GM21367 (cell line): ENCODE results near the gene PACRG.

ENCODE experiments used
- ATAC-seq: cut with Tn5 transposase; IDR thresholded peaks from one replicate; pipeline ENCODE4 v1.9.1; 2021; ENCODE audit not compliant: unreplicated experiment

Gene PACRG

DNA sequence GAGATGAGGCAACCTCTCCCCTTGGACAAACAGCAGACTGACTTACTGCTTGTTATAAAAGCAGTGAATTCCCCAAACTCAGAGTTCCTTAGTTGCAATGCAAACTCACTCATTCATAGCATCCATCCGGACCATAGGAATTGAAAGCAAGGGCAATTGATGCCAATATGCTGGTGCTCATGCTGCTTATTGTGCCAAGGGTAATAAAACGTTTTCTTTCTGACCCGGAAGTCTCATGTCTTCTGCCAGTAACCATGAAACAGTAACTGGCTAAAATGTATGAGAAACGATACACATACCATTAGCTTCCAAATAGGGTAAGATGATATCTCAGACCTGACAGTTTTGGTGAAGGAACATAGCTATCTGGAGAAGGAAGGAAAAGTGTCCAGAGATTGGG is 18.3 kb upstream of the PACRG start:
- no peak for ATAC-seq

DNA sequence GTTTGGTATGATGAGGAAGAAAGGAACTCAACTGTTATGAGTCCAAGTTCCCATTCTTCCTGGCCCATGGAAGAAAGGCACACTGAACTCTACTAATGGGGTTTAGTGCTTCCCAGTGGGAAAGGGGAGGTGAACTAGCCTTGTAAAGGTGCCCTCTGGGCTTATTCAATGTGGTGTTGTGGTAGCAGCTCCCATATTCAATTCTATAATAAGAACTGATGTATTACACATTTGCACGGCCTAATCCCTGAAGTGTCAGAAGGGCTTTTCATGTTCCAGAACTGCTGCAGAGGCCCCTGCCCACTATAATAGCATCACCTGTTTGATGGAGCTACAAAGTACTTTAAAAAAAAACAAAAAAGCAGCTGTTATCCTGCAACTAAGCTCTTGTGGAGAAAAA is 17.4 kb upstream of the PACRG start:
- no peak for ATAC-seq

DNA sequence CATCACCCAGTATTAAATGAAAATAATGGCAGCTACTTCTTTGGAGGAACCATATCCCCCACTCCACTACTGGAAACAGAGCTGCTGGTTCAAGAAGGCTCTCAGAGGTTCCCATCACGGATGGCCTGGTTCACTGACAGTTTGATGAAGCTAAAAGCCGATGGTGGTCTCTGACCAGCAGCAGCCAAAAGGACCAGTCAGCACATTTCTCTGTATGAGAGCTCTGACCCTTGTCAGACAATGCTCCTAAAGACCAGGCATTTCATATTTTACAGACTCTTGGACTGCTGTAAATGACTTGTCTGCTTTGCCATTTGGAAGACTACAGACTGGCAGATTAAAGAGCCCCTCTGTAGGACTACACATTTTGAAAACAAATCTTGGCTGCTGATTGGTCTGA is 16.8 kb upstream of the PACRG start:
- ATAC-seq: no peak

DNA sequence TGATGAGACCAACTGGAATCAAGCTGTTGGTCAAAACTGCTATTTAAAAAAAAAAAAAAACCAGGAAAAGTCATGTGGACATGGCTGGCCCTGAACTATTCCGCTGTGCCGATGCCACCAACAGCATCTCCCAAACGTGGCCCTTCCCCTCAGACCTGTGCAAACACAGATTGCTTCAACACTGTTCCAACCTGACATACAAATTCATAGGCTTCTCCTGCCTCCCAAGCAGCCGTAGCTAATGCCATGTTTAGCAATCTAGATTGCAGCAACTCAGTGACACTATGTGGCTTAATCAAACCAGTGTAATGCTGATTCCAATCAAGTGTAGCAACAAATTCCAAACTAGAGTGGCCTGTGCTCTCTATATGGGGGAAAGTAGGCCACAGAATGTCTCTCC is 16.4 kb upstream of the PACRG start:
- no peak for ATAC-seq

DNA sequence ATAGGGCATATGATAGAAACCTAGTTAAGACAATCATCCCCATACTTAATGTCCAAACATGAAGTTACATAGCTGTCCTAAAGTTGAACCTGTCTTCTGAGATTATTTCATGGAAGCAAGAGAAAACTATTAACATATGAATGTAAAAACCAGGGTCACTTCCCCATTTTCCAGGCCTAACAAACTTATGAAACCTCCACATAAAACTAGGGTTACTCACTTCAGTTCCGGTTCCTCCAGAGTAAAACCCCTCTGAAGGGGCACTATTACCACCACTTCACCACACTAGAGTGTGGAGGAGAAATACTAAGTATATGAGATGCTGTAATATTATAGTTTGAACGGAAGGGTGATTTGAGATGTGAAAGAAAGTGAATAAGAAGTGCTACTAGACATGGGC is 15.1 kb upstream of the PACRG start:
- no peak for ATAC-seq

DNA sequence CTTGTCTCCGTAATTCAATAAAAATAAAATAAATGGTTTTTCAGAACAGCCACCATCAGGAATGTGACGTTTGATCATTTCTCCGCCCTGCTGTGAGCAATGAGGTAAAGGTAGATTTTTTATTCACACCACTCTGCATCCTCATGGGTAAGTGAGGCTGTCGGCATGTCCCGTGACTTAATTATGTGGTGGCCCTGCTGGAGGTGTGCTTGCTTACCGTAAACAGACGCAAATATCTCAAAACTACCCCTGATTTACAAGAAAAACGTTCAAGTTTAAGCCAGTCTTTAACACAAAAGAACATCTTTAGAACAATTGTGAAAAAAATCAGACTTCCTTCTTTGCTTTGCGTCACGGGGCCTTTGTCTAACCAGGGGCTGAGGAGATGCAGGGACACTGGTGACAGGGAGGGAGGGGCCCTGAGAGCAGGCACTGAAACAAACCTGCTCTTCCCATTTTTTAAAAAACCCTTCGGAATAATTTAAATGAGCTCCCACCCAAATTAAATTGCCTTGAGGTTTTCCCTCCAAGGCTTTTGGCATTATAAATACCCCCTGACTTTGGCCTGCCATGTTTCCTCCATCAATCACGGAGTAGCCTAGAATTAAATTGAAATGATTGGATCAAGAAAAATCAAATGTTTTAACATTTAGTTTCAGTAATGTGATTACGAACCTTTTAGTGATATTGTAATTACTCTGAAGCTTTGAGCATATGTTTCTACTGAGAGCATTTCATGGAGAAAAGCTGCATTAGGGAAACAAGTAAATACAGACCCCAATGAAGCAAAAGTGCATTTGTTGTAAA is 13.6 kb upstream of the PACRG start:
- no peak for ATAC-seq

DNA sequence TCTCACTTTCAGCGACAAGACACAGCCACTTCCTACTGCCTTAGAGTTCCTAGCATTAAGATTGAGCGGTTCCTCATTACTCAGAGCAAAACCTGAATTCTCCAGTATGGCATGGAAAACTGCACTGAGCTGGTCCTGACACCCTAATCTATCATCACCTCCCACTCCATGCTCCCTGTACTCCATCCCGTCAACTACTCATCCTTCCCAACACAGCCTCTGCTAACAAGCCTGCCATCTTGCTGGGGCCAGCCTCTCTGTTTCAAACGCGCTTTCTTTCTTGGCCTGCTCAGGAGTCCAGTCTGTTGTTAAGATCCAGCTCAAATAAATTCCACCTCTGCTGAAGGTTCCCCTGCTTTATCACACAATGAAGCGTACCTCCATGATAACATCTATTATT is 12.2 kb upstream of the PACRG start:
- no peak for ATAC-seq

DNA sequence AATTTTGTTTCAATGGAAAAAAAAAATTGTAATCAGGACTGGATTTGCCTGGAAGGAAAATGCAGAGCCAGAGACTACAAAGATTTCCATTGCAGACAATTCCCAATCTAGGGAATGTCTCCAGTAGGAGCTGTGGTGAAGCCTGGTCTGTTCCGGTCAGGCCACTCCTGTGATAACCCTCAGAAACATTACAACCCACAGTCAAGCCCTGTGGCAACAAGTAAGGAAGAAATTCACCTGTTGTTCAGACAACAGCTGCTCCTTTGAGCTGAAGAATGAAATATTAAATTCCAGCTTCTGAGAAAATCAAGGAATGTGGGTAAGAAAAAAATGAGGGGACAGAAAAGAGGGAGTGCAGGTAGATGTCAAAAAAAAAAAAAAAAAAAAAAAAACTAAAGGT is 8.2 kb upstream of the PACRG start:
- ATAC-seq: no peak

DNA sequence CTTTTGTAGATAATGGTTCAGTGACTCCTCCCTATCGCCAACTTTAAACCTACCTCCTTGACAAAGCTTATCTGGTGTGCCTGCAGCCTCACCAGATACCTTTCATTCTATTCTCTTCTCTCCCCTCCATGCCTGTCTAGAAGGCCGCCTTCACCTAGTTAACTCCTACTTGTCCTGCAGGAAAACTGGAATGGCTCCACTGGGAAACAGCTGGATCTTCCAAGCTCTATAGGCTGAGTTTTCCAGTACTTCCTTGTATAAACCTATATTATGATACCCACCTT is 6.4 kb upstream of the PACRG start:
- ATAC-seq: no peak

DNA sequence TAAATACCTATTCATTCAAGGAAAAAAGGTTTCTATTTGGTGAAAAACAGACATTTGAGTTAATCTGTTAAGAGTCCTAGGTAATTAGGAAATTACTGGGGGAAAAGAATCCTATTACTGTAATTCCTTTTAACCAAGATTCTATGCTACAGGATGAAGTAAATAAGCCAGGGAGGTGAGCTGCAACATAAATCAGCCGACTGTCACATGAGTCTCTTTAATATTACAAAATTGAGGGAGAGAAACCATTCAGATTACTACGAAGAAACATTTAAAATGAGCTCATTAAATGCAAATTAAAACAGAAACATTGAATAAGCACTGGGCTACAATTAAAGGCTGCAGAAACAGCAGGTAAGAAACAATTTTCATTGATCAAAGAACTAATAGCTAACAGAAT is 5.5 kb upstream of the PACRG start:
- ATAC-seq: no peak

DNA sequence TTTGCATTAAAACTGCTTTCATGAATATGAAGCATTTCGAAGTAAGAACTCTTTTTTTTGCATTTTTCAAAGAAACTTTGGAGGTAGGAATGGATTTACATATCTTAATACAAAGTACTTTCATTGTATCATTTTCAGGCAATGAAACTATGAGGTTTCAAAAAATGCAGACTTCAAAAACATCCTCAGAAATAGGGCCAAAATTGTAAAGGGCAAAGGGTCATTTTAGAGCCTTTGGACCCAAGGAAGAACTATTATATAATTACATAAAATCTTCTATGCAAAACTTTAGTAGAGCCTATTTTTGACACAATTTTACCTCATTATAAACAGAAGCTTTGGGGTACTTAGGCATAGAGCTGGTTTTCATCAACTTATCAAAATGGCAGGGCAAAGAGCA is 5.1 kb upstream of the PACRG start:
- no peak for ATAC-seq

DNA sequence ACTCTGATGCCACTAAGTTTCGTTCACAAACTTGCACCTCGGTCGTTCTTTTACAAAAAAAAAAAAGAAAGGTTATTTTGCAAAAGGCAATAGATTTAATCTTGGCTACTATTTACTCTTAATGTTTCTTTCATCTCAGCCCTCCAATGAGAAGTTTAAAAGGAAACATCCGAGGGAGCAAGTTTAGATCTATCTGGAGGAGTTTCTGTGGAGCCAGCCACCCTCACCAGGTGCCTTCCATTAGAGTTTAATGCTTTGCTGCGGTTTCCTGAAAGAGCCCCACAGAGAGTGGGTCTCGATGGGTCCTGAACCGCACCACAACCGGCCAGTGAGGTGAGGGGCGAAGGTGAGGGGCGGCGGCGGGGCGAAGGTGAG is 840 bp upstream of the PACRG start:
- no peak for ATAC-seq

DNA sequence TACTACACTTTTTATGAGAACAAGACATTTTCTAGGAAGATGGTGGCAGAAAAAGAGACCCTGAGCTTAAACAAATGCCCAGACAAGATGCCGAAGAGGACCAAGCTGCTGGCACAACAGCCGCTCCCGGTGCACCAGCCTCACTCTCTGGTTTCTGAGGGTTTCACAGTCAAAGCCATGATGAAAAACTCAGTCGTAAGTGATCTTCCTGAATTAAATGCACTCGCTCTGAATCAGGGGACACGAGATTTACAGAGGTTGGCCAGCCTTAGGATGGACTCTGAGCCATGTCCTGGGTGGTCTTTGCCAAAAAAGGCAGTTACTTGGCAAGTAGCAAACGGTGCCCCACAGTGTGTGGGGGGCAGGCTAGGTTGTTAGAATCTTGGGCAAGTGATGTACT is 423 bp downstream of the PACRG start:
- ATAC-seq: no peak

DNA sequence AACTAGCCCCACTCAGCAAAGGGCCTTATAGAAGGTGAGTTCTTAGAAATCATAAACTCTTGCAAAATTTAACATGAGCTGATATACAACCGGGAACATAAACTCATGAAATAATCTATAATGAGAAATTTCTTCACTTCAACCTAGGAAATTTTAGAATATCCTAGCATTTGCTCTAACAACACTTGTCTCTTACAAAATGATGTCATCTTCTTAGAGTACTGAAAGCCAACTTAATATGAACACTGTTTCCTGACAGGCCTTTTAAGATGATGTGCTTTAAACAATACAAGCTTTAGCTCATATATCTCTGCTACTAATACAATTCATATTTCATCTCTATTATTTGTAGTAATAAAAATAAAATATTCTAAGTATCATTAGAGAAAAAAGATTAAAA is 932 bp downstream of the PACRG start:
- no peak for ATAC-seq

DNA sequence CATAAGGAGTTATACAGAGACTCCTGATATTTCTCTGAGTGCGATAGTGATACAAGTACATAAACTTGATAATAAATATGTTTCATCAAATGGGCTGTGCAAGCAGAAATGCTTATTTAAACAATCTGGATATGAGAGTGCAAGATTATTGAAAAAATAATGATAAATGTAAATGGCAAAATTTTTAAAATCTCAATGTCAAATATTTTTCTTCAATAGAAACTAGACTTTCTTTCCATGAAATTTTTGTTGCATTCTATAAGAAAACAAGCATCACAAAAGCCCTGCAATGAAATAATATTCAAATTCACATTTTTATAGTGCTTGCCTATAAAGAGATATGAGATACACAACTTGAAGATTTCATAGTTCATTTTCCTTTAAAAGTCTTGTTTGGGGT is 2.7 kb downstream of the PACRG start:
- no peak for ATAC-seq

DNA sequence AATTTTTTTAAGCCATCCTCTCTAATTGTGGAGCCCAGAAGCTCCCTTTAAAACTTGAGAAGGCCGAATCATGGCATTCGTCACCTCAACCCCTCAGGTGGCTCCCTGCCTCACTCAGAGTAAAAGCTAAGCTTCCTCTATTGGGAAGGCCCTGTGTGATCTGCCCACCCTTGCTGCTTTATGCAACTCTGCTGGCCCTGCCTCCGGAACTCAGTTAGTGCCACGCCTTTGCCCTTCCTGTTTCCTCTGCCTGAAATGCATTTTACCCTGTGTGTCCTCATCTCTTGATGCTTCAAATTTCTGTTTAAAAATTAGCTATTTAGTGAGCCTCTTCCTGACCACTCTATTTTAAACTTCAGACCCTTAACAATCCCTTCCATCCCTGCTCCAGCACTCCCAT is 5.7 kb downstream of the PACRG start:
- no peak for ATAC-seq

DNA sequence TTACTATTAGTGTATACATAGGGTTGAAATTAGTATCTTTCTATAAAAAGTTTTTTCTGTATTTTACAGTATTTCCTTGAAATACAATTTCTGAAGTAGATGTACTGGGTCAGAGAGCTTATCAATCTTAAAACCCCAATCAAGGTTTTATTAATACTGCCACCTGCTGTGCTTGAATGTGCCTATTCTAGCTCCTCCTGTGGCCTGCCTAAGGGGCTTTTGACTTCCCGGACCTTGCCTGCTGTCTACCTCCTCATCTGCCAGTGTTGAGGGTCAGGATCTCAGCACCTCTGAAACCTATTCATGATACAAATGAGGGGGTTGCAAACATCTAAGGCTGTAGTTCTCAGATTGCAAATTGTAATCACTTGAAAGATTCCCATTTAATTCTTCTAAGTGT is 9.2 kb downstream of the PACRG start:
- ATAC-seq: no peak

DNA sequence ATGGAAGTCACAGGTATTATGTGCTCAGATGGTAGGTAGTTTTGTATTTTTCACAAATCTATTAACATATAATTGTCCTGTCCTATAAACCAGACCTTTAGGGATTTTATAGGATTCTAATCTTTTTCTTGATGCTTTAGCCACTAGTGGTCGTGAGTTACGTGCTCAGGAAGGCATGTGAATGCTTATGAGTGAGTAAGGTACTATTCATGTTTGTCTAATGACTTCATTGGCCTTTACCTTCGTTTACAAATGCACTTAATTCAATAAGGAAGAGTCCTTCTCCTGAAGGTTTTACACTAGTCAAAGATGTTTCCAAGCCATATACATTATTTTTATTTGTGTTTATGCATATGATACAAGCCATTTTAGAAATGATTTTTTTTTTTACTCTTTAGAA is 23.0 kb downstream of the PACRG start:
- no peak for ATAC-seq

DNA sequence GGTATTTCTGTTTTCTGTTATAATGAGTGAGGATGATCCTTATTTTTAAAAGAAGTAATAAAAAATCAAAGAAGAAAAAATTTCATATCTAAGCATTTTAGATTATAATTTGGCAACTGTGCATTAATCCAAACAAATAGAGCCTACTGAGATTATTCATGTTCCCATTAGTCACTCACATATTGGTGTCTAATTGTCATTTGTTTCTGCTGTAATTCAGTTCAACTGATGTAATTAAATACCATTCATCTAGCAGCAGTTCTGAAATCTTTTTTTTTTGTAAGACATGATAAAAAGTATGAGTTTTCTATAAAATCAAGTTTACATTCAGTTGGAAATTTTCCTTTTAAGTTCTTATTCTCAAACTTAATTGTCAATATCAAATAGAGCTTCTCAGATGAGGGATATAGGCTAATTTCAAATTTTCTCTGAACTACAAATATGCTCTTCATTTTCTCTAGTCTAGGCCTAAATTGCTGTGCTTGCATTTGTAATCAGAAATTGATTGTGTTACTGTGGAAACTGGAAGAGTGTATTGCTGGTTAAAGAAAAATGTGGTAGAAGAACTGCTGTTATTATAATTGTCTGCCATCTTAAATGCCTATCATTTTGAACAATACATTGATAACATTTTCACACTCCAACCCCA is 23.6 kb downstream of the PACRG start:
- ATAC-seq: no peak

DNA sequence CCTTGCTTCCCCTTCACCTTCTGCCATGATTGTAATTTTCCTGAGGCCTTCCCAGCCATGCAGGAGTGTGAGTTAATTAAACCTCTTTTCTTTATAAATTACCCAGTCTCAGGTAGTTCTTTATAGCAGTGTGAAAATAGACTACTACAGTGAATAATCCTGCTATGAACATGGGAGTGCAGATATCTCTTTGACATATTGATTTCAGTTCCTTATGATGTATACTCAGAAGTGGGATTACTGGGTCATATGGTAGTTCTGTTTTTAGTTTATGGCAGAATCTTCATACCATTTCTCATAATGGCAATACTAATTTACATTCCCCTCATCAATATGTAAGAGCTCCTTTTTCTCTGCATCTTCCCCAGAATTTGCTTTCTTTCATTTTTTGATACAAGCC is 26.0 kb downstream of the PACRG start:
- ATAC-seq: no peak

DNA sequence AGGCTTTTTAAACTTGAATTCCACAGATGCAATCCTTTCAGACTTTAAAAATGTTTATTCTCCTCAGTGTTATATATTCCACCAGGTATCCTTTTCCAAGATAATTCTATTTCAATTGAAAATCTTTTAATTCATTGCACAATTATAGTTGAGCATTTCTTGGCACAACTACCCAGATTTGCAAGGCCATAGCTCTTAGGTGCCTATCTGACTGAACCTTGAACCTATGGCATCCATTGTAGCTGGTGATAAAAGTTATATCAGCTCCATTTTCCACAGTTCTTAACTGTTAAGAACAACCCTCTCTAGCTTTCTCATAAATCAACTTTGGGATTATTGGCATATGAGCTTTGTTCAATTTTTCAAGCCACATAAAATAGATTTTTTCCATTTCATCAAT is 42.4 kb downstream of the PACRG start:
- no peak for ATAC-seq

DNA sequence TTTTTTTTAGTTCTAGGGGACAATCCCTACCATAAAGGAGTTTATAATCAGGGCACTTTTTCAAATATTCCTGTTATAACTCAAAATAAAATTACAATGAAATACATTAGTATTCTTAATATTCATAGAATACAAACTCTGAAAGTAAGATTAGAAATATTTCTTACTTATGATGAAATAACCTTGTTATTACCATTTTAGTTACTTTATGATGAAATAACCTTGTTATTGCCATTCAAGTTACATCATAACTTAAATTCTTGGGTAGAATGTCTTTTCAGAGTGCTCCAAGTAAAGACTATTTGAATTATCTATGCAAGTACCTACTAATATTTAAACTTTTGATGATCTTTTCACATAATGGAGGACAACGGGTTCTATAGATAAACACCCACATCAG is 43.2 kb downstream of the PACRG start:
- no peak for ATAC-seq

DNA sequence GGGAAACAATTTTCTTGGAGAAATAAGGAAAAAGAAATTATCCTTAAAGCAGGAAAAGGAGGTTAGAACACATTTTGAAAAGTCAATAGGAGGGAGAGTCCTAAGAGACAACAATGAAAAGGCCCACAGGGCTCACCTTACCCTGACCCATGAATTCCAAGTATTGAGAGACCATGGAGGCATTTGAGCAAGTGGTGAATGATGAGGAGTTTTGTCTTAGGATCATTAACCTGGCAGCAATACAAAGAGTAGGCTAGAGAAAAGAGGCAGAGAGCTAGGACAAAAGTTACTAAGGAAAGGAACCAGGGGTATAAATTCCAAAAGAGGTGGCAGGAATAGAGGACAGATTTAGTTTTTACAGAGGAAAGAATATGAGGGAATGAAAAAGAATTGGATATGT is 44.7 kb downstream of the PACRG start:
- no peak for ATAC-seq
